Transverse colon (tissue), 4 donors: ENCODE results near the gene TNNI2.

Source experiments
- POLR2AphosphoS5 ChIP-seq, 3 donors: sonication (generic); formaldehyde crosslinking; IDR thresholded peaks; one replicate each; pipeline ENCODE4 v1.6.1; 2016; ENCODE audit warnings: antibody characterized with exemption in 3 of 3
- TF ChIP-seq, protein P1 (sequence below), 5 experiments: fragments of 200-600 bp in 3 of 5; fragments of 450-650 bp in 2 of 5; sonication (generic) in 3 of 5; IDR thresholded peaks; 1 replicate in 2 of 5; 2 replicates in 3 of 5; pipeline ENCODE4 v1.5.1; 2016 to 2017; ENCODE audit warnings: antibody characterized with exemption in 5 of 5, inconsistent platforms in 3 of 5, mild to moderate bottlenecking in 2 of 5, moderate library complexity in 1 of 5

GRCh38 chr11:1814691-1815090 is 24.1 kb upstream of the TNNI2 start:
- TF ChIP-seq, protein P1, sequence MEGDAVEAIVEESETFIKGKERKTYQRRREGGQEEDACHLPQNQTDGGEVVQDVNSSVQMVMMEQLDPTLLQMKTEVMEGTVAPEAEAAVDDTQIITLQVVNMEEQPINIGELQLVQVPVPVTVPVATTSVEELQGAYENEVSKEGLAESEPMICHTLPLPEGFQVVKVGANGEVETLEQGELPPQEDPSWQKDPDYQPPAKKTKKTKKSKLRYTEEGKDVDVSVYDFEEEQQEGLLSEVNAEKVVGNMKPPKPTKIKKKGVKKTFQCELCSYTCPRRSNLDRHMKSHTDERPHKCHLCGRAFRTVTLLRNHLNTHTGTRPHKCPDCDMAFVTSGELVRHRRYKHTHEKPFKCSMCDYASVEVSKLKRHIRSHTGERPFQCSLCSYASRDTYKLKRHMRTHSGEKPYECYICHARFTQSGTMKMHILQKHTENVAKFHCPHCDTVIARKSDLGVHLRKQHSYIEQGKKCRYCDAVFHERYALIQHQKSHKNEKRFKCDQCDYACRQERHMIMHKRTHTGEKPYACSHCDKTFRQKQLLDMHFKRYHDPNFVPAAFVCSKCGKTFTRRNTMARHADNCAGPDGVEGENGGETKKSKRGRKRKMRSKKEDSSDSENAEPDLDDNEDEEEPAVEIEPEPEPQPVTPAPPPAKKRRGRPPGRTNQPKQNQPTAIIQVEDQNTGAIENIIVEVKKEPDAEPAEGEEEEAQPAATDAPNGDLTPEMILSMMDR (IDR thresholded peaks at IDR 0.05): no peak
- TF ChIP-seq POLR2AphosphoS5 (IDR thresholded peaks at IDR 0.05): no peak
